Measurements from ENCODE around the gene TRPC3. TPM values are rescaled to one million over a fixed set of nuclear protein-coding genes. Genes with fewer than 3 reads are reported as not detected.

TRPC3 gene
- total RNA-seq, 1 experiment from 2014 or later = 0.25 TPM

DNA sequence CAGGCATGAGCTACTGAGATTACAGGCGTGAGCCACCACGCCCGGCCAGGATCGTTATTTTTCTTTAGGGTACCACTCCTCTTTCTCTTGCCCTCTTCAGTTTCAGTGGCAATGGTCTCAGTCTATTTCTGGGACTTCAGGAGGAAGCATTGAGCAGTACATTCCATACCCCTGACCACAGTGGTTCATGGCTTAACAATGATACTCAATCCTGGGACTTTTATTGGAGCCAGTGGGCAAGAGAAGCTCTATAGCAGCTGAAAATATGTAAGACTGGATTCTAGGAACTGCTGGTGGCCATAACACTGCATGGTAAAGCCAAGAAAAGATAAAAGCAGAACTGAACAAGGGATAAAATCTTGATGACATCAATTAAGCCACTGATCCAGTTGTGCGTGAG, 122.3 kb downstream of the TRPC3 start:
- no peak for ATAC-seq
- no TSS peak for BruUV-seq (replicated peaks)

More for the DNA sequence above, 122.3 kb downstream of the TRPC3 start:
- Histone ChIP-seq H3K4me2 (ENCODE audit: low read length) (no peak overlapping the region), H3K9me3 (ENCODE audit: control insufficient read depth in 1 of 2, insufficient read depth in 1 of 2, low read depth in 1 of 2, low read length in 2 of 2) (no peaks in the 10 kb centered on the region), H3K36me3 (ENCODE audit: control insufficient read depth in 1 of 2, insufficient read depth in 2 of 2, low read length in 2 of 2) (peaks cover 0 to 3% of the 10 kb centered on the region in 2 experiments; a peak in 1 of 4 replicates), H3K27ac (ENCODE audit: low read depth, low read length) (no peak overlapping the region), H4K20me1 (ENCODE audit: insufficient read depth) (no peaks in the 10 kb centered on the region), H3K9ac (ENCODE audit: low read length) (no peak overlapping the region), H3K9me2 (ENCODE audit: insufficient read depth) (no peaks in the 10 kb centered on the region), H2AFZ (ENCODE audit: low read depth, low read length, poor library complexity, severe bottlenecking) (no peak overlapping the region), H3K27me3 (ENCODE audit: insufficient read depth, low read length) (no peaks in the 10 kb centered on the region), H3K4me1 (ENCODE audit: control insufficient read depth in 1 of 2, insufficient read depth in 2 of 2, low read length in 2 of 2) (no peaks in the 10 kb centered on the region), H3K4me3 (replicated peaks in 1 of 2; ENCODE audit: low read depth in 1 of 2, low read length in 2 of 2) (no peak overlapping the region), H3K79me2 (ENCODE audit: insufficient read depth, low read length) (no peaks in the 10 kb centered on the region)
- no peak for DNase-seq (ENCODE audit: low read depth, low spot score)
- ChIA-PET RAD21 (ENCODE audit: low non-redundant PET in 1 of 2, low total read pairs in 2 of 2, uncharacterized antibody in 2 of 2, unreplicated experiment in 2 of 2) (no interaction called here), POLR2A (no interaction called here), CTCF (no interaction called here)
- TF ChIP-seq FOSL1 (IDR thresholded peaks at IDR 0.05; ENCODE audit: low read depth) (no peak), POLR2A (IDR thresholded peaks at IDR 0.05; ENCODE audit: borderline replicate concordance, extremely low read depth, insufficient read depth, insufficient read length) (no peak), EZH2phosphoT487 (IDR thresholded peaks at IDR 0.05; ENCODE audit: borderline replicate concordance) (no peak), RAD21 (IDR thresholded peaks at IDR 0.05; ENCODE audit: low read depth) (no peak), EZH2 (IDR thresholded peaks at IDR 0.05) (no peak), ZFX (IDR thresholded peaks at IDR 0.05) (no peak)
- intact Hi-C loops (cut with micrococcal nuclease) = no loop called here

Other genes with a start within 250 kb of the TRPC3 start
- gene SMIM43, start 186.9 kb downstream of the TRPC3 start, total RNA-seq (2021; ENCODE audit: unreplicated experiment) = not detected
- 58.6 TPM for gene EXOSC9, start 150.7 kb downstream of the TRPC3 start, total RNA-seq (2021; ENCODE audit: unreplicated experiment)
- 75.4 TPM for gene CCNA2, start 128.2 kb downstream of the TRPC3 start, total RNA-seq (2021; ENCODE audit: unreplicated experiment)
- 22.9 TPM for gene BBS7, start 81.6 kb downstream of the TRPC3 start, total RNA-seq (2021; ENCODE audit: unreplicated experiment)
- 25.4 TPM for gene BLTP1, start 200.3 kb upstream of the TRPC3 start, total RNA-seq (2021; ENCODE audit: unreplicated experiment)

All from HCT116 (cell line).